ENCODE measurements around the gene ST3GAL3.

- TF ChIP-seq YY1 (IDR thresholded peaks at IDR 0.05; ENCODE audit: insufficient read depth, insufficient read length) (no peak), ZNF274 (IDR thresholded peaks at IDR 0.05; ENCODE audit: low read depth, low read length) (no peak)
Observed at GRCh38 chr1:43979528-43980254, 272.4 kb downstream of the ST3GAL3 start.

Measured in NT2/D1 (cell line).